H1 (cell line): Measurements from ENCODE around the gene HFM1.

ENCODE experiments used
- ASH2L ChIP-seq: fragments of 200-600, 300-600 bp; sonication (generic); IDR thresholded peaks from one replicate; pipeline ENCODE4 v1.7.1; 2017; ENCODE audit warnings: low read length
- BCL11A ChIP-seq, 2 experiments: IDR thresholded peaks; one replicate each; pipeline ENCODE4 v1.6.1; 2011; ENCODE audit warnings: low read depth in 2 of 2, low read length in 2 of 2, mild to moderate bottlenecking in 2 of 2
- CEBPB ChIP-seq: IDR thresholded peaks from 2 replicates; pipeline ENCODE4 v1.6.1; 2012; ENCODE audit warnings: low read depth, low read length
- CREB1 ChIP-seq: IDR thresholded peaks from 2 replicates; pipeline ENCODE4 v1.6.1; 2012; ENCODE audit warnings: inconsistent platforms
- CTCF ChIP-seq, 3 experiments: IDR thresholded peaks; 1 replicate in 2 of 3; 2 replicates in 1 of 3; pipeline versions ENCODE4 v1.5.1 to v1.6.1; 2011; ENCODE audit warnings: low read length in 3 of 3, mild to moderate bottlenecking in 3 of 3, inconsistent platforms in 2 of 3, low read depth in 1 of 3, moderate library complexity in 1 of 3; ENCODE audit not compliant: insufficient read depth in 1 of 3; ENCODE audit errors: control extremely low read depth in 1 of 3
- EZH2 ChIP-seq: fragments of 200-600 bp; sonication (generic); IDR thresholded peaks from 2 replicates; pipeline ENCODE4 v1.7.1; 2012; ENCODE audit warnings: low read depth, mild to moderate bottlenecking, moderate library complexity, low read length, inconsistent platforms; ENCODE audit not compliant: severe bottlenecking
- HDAC6 ChIP-seq: IDR thresholded peaks from one replicate; pipeline ENCODE4 v1.7.1; 2012; ENCODE audit warnings: low read depth, mild to moderate bottlenecking, inconsistent platforms, low read length, moderate library complexity
- JUND ChIP-seq: IDR thresholded peaks from 2 replicates; pipeline ENCODE4 v1.6.1; 2011; ENCODE audit warnings: mild to moderate bottlenecking, improper control_type of control experiment, low read length
- MAFK ChIP-seq: IDR thresholded peaks from 2 replicates; pipeline ENCODE4 v1.6.1; 2012; ENCODE audit warnings: low read depth, mild to moderate bottlenecking, improper control_type of control experiment, low read length
- RAD21 ChIP-seq, 2 experiments: IDR thresholded peaks in 1 of 2; conservative IDR thresholded peaks in 1 of 2; 2 replicates each; pipeline ENCODE4 v1.6.1; 2011; ENCODE audit warnings: low read depth in 2 of 2, low read length in 2 of 2, improper control_type of control experiment in 1 of 2, inconsistent platforms in 1 of 2, mild to moderate bottlenecking in 1 of 2, moderate library complexity in 1 of 2
- RBBP5 ChIP-seq: IDR thresholded peaks from 2 replicates; pipeline ENCODE4 v1.7.1; 2012; ENCODE audit warnings: low read depth, mild to moderate bottlenecking, inconsistent platforms, low read length, moderate library complexity, borderline replicate concordance
- SP4 ChIP-seq: IDR thresholded peaks from 2 replicates; pipeline ENCODE4 v1.6.1; 2012; ENCODE audit warnings: low read length, inconsistent platforms
- USF2 ChIP-seq: IDR thresholded peaks from 2 replicates; pipeline ENCODE4 v1.6.1; 2011; ENCODE audit warnings: low read length, improper control_type of control experiment

GRCh38 chr1:91311672-91312071 is 93.0 kb downstream of the HFM1 start:
- TF ChIP-seq RBBP5: no peak
- no peak for TF ChIP-seq SP4
- no peak for TF ChIP-seq CTCF (IDR thresholded peaks at IDR 0.05; ENCODE audit: control extremely low read depth in 1 of 3, insufficient read depth in 1 of 3, low read depth in 1 of 3, low read length in 3 of 3)
- TF ChIP-seq CEBPB: no peak
- no peak for TF ChIP-seq USF2
- TF ChIP-seq ASH2L: no peak
- TF ChIP-seq JUND: no peak
- TF ChIP-seq CREB1: no peak
- TF ChIP-seq HDAC6: no peak
- no peak for TF ChIP-seq EZH2
- TF ChIP-seq BCL11A (IDR thresholded peaks at IDR 0.05; ENCODE audit: low read depth in 2 of 2, low read length in 2 of 2): no peak
- TF ChIP-seq MAFK: no peak
- TF ChIP-seq RAD21 (IDR thresholded peaks at IDR 0.05 in 1 of 2, conservative IDR thresholded peaks at IDR 0.05 in 1 of 2; ENCODE audit: low read depth in 2 of 2, low read length in 2 of 2): no peak
